Measurements from ENCODE around the gene SNAPC4.

GRCh38 chr9:136421791-136422190 is 21.8 kb upstream of the SNAPC4 start:
- TF ChIP-seq CTCF (IDR thresholded peaks at IDR 0.05; ENCODE audit: insufficient read depth, low read length, poor library complexity, severe bottlenecking), result no peak
- TF ChIP-seq EZH2phosphoT487 (conservative IDR thresholded peaks at IDR 0.05; ENCODE audit: low read length), result no peak
